DND-41 (cell line): ENCODE data around the gene GDPD4.

ENCODE experiments used
- ATAC-seq: fragments of 200-7000 bp; cut with Tn5 transposase; 3 replicates; pipeline ENCODE4 v1.9.1; 2021; ENCODE audit warnings: low read depth; ENCODE audit not compliant: insufficient read depth
- DNase-seq: peaks from one replicate; pipeline ENCODE4 v3.0.0-alpha.2; 2020
- H2AFZ ChIP-seq: 2 replicates; pipeline ENCODE4 v1.6.0; 2012; ENCODE audit warnings: low read depth, low read length
- H3K27ac ChIP-seq: 2 replicates; pipeline ENCODE4 v1.5.1; 2012; ENCODE audit warnings: low read length, inconsistent platforms
- H3K27me3 ChIP-seq: fragments of 200-600 bp; sonication (generic); 2 replicates; pipeline ENCODE4 v1.6.0; 2012; ENCODE audit warnings: low read length, mild to moderate bottlenecking, inconsistent platforms; ENCODE audit not compliant: insufficient read depth, poor library complexity
- H3K36me3 ChIP-seq: 2 replicates; pipeline ENCODE4 v1.5.1; 2012; ENCODE audit warnings: low read length, inconsistent platforms; ENCODE audit not compliant: insufficient read depth
- H3K4me1 ChIP-seq: 2 replicates; pipeline ENCODE4 v1.5.1; 2012; ENCODE audit warnings: mild to moderate bottlenecking, low read length; ENCODE audit not compliant: insufficient read depth
- H3K4me2 ChIP-seq: 2 replicates; pipeline ENCODE4 v1.6.0; 2012; ENCODE audit warnings: mild to moderate bottlenecking, moderate library complexity, low read length, inconsistent platforms; ENCODE audit not compliant: insufficient read depth
- H3K4me3 ChIP-seq, 2 experiments: fragments of 200-600 bp in 1 of 2; shearing (Covaris generic) in 1 of 2; 2 replicates each; pipeline ENCODE4 v1.5.1; 2012 to 2016; ENCODE audit warnings: inconsistent platforms in 2 of 2, low read length in 2 of 2, mild to moderate bottlenecking in 2 of 2, low read depth in 1 of 2, moderate library complexity in 1 of 2
- H3K79me2 ChIP-seq: 2 replicates; pipeline ENCODE4 v1.6.0; 2012; ENCODE audit warnings: low read length, inconsistent platforms; ENCODE audit not compliant: insufficient read depth
- H3K9ac ChIP-seq: 2 replicates; pipeline ENCODE4 v1.6.0; 2012; ENCODE audit warnings: low read depth, mild to moderate bottlenecking, inconsistent platforms, low read length, moderate library complexity
- H3K9me3 ChIP-seq: 2 replicates; pipeline ENCODE4 v1.5.1; 2012; ENCODE audit warnings: low read length, moderate library complexity, mild to moderate bottlenecking, inconsistent platforms; ENCODE audit not compliant: insufficient read depth, severe bottlenecking
- H4K20me1 ChIP-seq: 2 replicates; pipeline ENCODE4 v1.6.0; 2012; ENCODE audit warnings: low read length; ENCODE audit not compliant: insufficient read depth
- EZH2 ChIP-seq: IDR thresholded peaks from 3 replicates; pipeline ENCODE4 v1.6.1; 2012; ENCODE audit warnings: borderline replicate concordance, low read depth, mild to moderate bottlenecking, moderate library complexity, low read length, inconsistent platforms; ENCODE audit not compliant: severe bottlenecking
- TF ChIP-seq, protein P1 (sequence below): IDR thresholded peaks from 2 replicates; pipeline ENCODE4 v1.5.1; 2012; ENCODE audit warnings: borderline replicate concordance, low read length, moderate library complexity, mild to moderate bottlenecking; ENCODE audit not compliant: poor library complexity, severe bottlenecking; ENCODE audit errors: extremely low read depth

Gene GDPD4

DNA sequence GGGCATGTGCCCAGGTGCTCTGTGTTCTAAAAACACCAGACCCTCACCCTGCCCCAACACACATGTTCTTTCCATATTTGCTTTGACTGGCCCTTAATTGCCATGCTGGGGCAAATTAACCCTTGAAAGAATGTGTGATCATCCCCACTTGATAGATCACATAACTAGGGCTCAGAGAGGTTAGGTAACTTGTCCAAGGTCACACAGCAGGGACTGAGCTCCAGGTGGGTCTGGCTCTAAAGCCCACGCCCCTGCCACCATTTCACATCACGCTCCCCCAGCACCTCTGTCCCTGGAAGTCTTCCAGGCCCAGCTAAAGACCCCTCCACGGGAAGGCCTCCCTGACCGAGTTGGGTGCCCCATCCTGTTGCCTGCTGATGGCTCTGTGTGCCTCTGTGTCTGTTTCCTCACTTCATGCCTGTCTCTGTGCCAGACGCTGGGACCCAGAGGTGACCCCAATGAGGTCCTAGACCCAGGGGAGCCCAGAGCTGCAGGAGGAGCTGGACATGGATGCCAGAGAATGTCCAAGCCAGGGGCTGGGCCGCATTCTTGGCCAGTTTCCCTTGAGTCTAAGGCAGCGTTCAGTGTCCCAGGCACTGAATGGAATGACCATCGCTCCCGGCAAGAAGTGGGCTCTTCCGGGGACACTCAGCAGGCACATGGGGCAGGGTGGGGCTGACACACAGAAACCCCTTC is 93.7 kb downstream of the GDPD4 start:
- Histone ChIP-seq H3K9ac (no peak overlapping the region), H3K4me2 (no peak overlapping the region), H3K27me3 (no peaks in the 10 kb centered on the region), H3K27ac (no peak overlapping the region), H3K4me1 (no peaks in the 10 kb centered on the region), H4K20me1 (no peaks in the 10 kb centered on the region), H3K36me3 (no peaks in the 10 kb centered on the region), H3K79me2 (no peaks in the 10 kb centered on the region), H3K4me3 (no peak overlapping the region), H3K9me3 (no peaks in the 10 kb centered on the region), H2AFZ (no peak overlapping the region)
- ATAC-seq (no peak), DNase-seq (no peak)
- TF ChIP-seq, protein P1, sequence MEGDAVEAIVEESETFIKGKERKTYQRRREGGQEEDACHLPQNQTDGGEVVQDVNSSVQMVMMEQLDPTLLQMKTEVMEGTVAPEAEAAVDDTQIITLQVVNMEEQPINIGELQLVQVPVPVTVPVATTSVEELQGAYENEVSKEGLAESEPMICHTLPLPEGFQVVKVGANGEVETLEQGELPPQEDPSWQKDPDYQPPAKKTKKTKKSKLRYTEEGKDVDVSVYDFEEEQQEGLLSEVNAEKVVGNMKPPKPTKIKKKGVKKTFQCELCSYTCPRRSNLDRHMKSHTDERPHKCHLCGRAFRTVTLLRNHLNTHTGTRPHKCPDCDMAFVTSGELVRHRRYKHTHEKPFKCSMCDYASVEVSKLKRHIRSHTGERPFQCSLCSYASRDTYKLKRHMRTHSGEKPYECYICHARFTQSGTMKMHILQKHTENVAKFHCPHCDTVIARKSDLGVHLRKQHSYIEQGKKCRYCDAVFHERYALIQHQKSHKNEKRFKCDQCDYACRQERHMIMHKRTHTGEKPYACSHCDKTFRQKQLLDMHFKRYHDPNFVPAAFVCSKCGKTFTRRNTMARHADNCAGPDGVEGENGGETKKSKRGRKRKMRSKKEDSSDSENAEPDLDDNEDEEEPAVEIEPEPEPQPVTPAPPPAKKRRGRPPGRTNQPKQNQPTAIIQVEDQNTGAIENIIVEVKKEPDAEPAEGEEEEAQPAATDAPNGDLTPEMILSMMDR = no peak
- TF ChIP-seq EZH2 = no peak

- Histone ChIP-seq H3K4me2 (no peak overlapping the region), H3K79me2 (no peaks in the 10 kb centered on the region), H3K36me3 (no peaks in the 10 kb centered on the region), H3K4me1 (no peaks in the 10 kb centered on the region), H4K20me1 (no peaks in the 10 kb centered on the region), H3K27ac (no peak overlapping the region), H2AFZ (no peak overlapping the region), H3K4me3 (no peak overlapping the region), H3K9ac (no peak overlapping the region), H3K9me3 (no peaks in the 10 kb centered on the region), H3K27me3 (no peaks in the 10 kb centered on the region)
- no peak for DNase-seq
- no peak for ATAC-seq
- TF ChIP-seq, protein P1 = no peak
- no peak for TF ChIP-seq EZH2
Measured at GRCh38 chr11:77207019-77207485, 94.4 kb downstream of the GDPD4 start.

- TF ChIP-seq EZH2 = no peak
- TF ChIP-seq, protein P1 = no peak
- Histone ChIP-seq H2AFZ (no peak overlapping the region), H3K4me1 (no peaks in the 10 kb centered on the region), H3K4me2 (no peak overlapping the region), H3K79me2 (no peaks in the 10 kb centered on the region), H3K4me3 (no peak overlapping the region), H4K20me1 (no peaks in the 10 kb centered on the region), H3K36me3 (no peaks in the 10 kb centered on the region), H3K27ac (no peak overlapping the region), H3K9me3 (no peaks in the 10 kb centered on the region), H3K27me3 (no peaks in the 10 kb centered on the region), H3K9ac (no peak overlapping the region)
- no peak for ATAC-seq
- DNase-seq = no peak
Measured at GRCh38 chr11:77206264-77207018, 95.0 kb downstream of the GDPD4 start.
